Esophagus squamous epithelium (tissue), 4 donors: ENCODE results near the gene GATA6.

Experiments used
- POLR2A ChIP-seq, 4 donors: fragments of 450-650 bp; IDR thresholded peaks; one replicate each; pipeline ENCODE4 v1.6.1; 2017; ENCODE audit warnings: antibody characterized with exemption in 4 of 4, mild to moderate bottlenecking in 4 of 4, moderate library complexity in 3 of 4
- TF ChIP-seq, protein P1 (sequence below), 6 experiments: fragments of 450-650 bp in 4 of 6; fragments of 200-600 bp in 2 of 6; sonication (generic) in 2 of 6; IDR thresholded peaks; one replicate each; pipeline ENCODE4 v1.5.1; 2016 to 2019; ENCODE audit warnings: antibody characterized with exemption in 6 of 6, mild to moderate bottlenecking in 4 of 6, moderate library complexity in 4 of 6

DNA sequence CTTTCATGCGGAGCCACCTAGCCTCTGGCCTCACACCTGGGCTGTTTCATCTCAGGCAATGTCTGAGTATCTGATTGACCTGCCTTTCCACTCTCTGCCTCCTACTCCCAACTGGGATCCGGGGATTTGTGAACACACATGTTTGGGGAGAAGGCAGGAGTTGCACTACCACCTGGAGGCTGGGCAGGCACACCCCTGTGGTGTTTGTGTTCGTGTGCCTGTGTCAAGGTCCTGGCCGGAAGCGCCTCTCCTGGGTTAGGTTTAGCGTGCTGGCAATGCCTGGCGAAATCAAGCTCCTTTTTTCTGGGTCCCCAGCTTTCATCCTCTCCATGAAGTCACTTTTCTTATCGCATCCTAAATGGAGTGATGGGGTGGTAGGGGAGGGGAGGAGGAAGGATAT is 63.9 kb downstream of the GATA6 start:
- TF ChIP-seq POLR2A (IDR thresholded peaks at IDR 0.05), result no peak
- TF ChIP-seq, protein P1, sequence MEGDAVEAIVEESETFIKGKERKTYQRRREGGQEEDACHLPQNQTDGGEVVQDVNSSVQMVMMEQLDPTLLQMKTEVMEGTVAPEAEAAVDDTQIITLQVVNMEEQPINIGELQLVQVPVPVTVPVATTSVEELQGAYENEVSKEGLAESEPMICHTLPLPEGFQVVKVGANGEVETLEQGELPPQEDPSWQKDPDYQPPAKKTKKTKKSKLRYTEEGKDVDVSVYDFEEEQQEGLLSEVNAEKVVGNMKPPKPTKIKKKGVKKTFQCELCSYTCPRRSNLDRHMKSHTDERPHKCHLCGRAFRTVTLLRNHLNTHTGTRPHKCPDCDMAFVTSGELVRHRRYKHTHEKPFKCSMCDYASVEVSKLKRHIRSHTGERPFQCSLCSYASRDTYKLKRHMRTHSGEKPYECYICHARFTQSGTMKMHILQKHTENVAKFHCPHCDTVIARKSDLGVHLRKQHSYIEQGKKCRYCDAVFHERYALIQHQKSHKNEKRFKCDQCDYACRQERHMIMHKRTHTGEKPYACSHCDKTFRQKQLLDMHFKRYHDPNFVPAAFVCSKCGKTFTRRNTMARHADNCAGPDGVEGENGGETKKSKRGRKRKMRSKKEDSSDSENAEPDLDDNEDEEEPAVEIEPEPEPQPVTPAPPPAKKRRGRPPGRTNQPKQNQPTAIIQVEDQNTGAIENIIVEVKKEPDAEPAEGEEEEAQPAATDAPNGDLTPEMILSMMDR (IDR thresholded peaks at IDR 0.05), result no peak
